Left lobe of liver (tissue), 2 donors: Measurements from ENCODE around the gene KIF3C. TPM values are rescaled to one million over a fixed set of nuclear protein-coding genes. Genes with fewer than 3 reads are reported as not detected.
"Not testable (repeated sequence)": the region's sequence is repeated elsewhere in the genome, so short reads cannot be mapped to it uniquely, and the experiment has no call there.

Experiments used
- ATAC-seq: fragments of 200-7000 bp; cut with Tn5 transposase; one replicate; pipeline ENCODE4 v1.9.1; 2020; ENCODE audit warnings: mild to moderate bottlenecking, moderate library complexity
- DNase-seq: peaks from one replicate; pipeline ENCODE4 v3.0.0-alpha.2; 2020; ENCODE audit warnings: low spot score
- total RNA-seq: library from RNA; stranded (reverse); gene quantifications from one replicate; pipeline ENCODE4 v1.2.1, GENCODE V29; 2021
- donor health status: DM: no; HTN: no; CAD: no; lungs with moderate emphysema.
- donor health status: DM: no; HTN: yes; CAD: no.

KIF3C gene
- total RNA-seq, 1 donor from 2014 or later = 0.86 TPM

DNA sequence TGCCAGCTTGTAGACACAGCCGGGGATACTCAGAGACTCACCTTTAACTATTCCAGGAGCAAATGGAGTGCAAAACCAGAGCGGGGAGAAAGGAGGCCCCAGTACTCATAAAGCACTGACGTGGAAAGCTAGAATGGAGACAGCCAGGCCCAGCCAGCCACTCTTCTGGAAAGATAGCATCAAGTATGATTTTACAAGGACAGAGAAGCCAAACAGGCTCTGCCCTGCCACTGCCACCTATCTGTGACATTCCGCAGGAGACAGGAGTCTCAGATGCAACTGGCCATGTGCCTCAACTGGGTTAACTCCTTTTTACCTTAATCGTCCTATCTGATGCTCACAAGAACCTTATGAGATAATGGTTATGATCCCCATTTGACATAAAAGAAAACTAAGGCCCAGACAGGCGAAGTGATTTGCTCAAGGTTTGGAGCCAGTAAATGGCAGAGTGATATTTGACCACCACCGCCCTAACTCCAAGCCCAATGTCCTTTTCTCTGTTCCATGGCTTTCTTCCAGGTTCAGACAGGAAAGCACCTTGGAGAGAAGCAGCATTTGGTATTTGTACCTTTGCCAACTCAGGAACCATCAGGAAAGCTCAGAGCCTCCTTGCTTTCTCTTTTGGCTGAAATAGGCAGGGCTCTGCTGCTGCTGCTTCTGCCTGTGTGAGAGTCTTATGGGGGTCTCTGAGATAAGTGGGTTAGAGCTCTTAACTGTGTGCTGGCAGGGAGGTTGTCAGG is 15.6 kb downstream of the KIF3C start:
- DNase-seq (no peak), ATAC-seq (no peak)

DNA sequence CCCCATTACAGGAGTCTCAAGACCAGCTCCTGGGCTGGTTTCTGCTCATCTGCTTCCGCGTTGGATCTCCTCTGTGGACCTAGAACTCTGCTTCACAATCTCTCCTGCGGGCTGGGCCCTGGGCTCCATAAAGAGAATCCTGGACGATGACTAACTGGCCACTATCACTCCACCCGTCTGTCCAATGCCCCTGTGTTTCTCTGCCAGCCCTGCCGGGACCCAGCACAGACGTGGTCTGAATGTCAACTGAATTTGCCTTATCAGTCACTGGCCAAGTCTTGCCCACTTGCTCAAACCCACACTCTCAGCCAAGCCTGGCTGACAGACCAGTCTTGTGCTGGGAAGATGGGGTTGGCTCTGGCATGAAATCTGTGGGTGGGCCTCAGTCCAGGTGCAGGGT is 17.4 kb downstream of the KIF3C start:
- DNase-seq (no peak), ATAC-seq (no peak)

DNA sequence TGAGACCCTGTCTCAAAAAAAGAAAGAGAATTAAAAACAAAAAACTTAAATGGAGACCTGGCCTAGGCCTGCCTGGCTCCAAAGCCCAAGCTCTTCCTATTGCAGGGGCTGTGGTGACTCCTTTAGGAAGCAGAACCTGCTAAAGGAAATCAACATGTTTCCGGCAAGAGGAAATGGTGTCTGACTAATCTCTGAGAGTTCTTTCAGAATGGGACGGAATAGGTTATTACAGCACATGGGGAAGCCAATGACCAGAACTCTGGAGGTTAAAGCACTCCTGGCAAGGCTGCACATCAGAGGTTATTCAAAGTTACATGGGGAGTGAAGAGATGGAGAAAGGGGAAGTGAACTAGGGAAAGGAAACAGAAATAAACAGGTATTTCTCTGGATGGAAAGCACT is 21.4 kb downstream of the KIF3C start:
- DNase-seq (no peak), ATAC-seq (peak; percentile 75)

DNA sequence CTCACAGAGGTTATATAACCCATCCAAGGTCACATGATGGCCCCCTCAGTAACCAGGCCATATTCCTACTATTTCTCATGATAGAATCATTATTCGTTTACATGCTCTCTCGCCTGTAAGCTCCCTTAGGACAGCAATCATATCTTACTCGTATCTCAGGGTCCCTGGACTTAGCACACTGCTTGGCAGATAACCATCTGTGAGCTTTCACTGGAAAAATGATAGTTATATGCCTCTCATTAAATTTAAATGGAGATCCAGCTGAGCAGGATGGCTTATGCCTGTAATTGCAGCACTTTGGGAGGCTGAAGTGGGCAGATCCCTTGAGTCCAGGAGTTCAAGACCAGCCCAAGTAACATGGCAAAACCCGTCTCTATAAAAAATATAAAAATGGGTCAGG is 21.9 kb downstream of the KIF3C start:
- no peak for DNase-seq
- ATAC-seq = no peak

DNA sequence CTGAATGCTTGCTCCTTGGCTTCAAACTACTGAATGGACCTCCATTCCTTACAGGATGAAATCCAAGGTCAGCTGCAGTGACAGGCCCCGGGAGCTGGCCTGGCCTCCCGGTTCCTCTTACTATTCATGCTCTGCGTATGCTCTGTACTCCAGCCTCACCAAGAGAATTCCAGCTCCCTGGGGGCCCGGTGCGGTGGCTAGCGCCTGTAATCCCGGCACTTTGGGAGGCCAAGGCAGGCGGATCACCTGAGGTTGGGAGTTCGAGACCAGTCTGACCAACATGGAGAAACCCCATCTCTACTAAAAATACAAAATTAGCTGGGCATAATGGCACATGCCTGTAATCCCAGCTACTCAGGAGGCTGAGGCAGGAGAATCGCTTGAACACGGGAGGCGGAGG is 23.7 kb downstream of the KIF3C start:
- not testable (repeated sequence) for ATAC-seq, DNase-seq

DNA sequence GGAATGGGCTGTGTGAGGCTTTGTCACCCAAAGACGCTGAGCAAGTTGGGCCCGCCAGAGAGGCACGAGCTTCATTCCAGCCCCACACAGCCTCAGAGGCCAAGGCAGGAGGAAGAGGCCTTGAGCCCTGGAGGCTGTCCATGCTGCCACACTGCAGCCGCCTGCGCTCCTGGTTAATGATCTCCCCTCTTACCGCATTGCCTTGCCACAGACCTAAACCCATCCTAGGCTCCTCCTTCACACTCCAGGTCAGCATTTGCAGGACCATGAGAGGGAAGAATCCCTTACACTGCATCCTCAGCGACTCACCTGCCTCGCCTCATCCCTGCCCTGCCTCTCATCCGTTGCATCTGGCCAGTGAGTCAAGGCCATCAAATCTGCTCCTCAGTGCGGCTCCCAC is 24.6 kb downstream of the KIF3C start:
- DNase-seq (no peak), ATAC-seq (no peak)

DNA sequence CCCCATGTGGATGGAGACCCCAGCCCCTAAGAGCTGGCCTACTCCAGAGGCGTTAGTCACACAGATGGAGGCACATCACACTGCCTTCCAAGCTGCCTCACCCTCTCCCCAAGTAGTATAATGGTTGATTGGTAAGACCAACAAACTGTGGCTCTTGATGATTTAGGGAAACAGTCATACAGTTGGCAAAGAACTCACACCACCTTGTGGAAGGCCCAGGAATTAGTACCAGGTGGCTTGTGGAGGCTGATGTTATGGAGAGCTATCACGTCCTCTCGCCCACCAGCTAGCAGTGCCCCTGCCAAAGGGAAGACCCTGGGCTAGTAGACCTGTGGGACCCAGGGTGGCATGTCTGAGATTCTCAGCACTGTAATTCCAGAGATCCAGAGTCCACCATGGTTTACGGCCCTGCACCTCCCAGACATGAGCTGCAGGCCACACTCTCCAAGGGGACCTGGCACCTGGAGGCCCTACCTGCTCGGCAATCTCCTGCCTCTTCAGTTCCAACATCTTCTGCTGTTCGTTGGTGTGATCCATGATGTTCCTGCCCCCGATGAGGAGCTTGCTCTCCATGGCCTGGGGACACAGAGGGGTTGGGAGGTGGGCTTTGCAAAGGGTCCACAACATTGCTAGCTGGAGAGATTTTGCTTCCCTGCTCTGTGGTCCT is 26.3 kb downstream of the KIF3C start:
- DNase-seq = no peak
- peak; percentile 9 for ATAC-seq

DNA sequence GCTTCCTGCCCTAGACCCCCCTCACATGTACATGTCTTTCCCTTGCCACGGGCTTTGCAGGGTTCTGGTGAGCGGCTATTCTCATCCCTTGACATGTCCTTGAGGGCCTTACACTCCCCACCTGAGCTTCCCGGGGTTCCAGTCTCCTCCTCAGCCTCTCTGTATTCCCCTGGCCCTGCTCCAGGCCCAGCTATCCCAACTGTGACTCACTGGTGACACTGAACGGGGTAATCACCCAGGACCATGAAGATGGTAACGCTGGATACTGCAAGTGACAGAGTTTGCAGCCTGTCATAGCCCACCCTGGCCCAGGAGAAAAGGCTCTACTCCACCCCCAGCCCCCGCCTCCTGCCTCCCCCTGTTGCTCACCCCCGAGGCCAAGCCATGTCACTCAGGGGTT is 27.3 kb downstream of the KIF3C start:
- DNase-seq (no peak), ATAC-seq (no peak)

DNA sequence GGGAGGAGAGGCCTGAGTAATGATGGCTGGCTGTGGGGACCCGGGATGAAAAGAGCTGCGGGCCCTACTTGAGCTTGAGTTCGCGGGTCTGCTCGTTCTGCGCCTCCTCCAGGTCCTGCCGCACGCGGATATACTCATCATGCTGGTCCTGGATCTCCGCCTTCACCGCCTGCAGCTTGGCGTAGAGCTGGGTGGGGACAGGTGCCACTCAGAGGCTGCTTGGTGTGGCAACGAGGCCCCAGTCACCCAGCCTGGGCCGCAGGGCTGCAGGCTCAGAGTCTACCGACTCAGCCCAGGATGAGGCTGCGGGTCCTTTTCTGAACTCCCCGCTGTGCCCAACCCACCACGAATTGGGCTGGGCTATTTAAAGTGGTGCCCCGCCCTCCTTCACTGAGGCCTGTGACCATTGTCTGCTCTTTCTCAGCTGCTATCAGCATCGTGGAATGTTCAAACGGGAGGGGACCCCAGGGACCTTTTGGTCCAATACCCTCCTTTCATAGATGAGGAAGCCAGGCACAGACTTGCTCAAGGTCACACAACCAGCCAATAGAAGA is 28.0 kb downstream of the KIF3C start:
- no peak for DNase-seq
- no peak for ATAC-seq

DNA sequence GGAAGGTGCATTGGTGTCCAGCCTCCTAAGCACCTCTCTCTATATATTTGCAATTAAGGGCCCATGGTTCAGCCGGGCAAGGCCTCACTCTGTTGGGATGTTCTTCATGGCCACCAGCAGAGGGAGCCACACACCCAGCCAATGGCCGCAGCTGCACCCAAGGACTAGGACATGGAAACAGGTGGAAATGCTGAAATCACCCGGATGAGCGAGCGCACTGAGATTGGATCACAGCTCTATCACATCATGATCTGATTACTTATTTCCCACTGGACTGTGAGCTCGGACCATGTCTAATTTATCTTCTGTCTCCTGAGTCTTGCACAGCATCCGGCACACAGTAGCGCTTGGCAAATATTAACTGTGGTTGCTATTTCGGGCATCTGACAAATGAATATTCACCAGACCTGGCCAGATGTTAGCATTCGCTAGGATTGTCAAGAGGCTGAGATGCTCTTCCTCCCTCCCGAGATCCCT is 31.2 kb downstream of the KIF3C start:
- peak; percentile 84 for DNase-seq
- ATAC-seq = peak; percentile 100

DNA sequence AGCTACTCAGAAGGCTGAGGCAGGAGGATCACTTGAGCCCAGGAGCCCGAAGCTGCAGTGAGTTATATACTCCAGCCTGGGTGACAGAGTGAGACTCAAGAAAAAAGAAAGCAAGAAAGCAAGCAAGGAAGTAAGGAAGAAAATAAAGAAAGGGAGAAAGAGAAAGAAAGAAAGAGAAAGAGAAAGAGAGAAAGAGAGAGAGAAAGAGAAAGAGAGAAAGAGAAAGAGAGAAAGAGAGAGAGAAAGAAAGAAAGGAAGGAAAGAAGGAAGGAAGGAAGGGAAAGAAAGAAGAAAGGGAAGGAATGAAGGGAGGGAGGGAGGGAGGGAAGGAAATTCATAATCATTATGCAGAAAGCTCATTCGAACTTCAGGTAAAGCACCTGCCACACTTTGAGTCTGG is 33.9 kb downstream of the KIF3C start:
- DNase-seq = no peak

DNA sequence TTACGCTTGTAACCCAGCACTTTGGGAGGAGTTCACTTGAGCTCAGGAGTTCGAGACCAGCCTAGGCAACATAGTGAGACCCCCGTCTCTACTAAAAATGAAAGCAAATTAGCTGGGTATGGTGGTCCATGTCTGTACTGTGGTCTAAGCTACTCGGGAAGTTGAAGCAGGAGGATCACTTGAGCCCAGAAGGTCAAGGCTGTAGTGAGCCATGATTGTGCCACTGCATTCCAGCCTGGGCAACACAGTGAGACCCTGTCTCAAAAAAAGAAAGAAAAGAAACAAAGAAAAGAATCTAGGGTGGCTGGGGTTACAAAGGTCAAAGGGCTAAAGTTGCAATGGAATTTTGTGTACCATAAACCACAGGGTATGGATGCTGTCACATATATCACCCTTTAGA is 41.3 kb downstream of the KIF3C start:
- ATAC-seq (no peak), DNase-seq (no peak)

More for the DNA sequence above, 33.9 kb downstream of the KIF3C start:
- ATAC-seq = no peak

DNA sequence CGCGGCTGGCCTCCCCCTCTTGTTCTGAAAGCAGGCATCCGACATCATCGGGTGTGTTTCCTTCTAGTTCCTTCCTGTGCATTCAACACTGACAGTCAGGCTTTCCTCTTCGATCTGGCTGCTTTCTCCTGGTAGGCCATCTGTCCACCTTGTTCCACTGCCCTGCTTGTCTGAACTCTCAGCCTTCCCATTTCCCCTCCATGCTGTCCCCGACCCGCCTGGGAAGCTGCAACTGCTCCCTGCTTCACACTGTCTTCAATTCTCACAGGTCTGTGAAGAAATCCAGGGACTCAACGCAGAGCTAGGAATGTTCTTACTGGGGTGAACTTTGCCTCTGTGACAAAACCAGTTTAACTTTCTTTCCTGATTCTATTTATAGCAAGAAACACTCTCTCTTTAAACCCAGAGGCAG is 43.0 kb downstream of the KIF3C start:
- ATAC-seq = peak; percentile 37
- DNase-seq = no peak

DNA sequence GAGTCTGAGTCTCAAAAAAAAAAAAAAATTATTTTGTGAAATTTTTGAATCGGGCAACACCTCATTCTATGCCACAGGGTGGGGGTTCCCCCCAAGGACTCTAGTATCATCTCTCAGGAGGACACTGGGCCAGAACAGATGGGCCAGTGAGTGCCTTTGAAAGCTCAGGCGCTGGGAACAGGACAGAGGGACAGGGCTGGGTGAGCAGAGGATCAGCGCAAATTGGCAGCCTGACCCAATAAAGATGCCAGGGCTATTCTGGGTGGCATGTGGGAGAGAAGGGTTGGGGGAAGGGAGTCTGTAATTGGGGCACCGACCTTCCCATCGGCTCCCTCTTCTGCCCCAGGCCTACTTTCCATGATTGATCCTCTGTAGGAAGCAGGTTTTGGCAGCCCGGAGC is 44.0 kb downstream of the KIF3C start:
- ATAC-seq (no peak), DNase-seq (no peak)

DNA sequence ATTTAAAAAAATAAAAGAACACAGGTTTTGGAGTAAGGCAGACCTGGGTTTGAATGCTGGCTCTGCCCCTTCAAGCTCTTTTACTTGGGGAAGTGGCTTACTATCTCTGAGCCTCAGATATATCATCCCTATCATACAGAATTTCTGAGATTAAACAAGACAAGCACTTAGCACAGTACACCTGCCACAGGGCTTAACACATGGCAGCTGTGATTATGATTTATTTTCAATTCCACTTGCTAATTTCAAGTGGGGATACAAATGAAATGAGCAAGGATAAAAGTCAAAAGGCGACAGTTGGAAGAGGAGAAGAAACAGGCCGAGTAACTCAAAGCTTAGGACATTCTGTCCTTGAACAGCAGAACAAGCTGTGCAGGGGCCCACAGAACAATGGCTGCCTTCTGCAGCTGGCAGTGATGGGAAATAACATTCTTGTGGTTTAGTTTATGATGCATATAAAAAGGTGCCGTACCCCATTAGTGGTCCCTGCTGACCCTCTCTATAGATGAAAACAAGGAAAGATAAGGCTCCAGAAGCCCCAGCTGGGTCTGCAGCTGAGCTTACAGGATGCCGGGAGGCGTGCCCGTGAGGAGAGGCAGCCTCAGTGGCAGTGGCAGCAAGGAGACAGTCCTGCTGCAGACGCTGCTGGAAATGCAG is 45.3 kb downstream of the KIF3C start:
- DNase-seq (no peak), ATAC-seq (no peak)

DNA sequence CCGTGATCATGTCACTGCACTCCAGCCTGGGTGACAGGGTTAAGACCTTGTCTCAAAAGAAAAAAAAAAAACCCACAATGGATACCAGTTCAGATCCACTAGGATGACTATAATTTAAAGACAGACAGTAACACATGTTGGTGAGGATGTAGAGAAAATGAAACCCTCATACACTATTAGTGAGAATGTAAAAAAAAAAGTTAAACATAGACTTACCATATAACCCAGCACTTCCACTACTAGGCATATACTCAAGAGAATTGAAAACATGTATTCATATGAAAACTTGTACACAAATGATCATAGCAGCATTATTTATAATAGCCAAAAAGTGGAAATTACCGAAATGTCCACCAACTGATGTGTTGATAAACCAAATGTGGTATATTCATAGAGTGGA is 48.7 kb downstream of the KIF3C start:
- ATAC-seq (no peak), DNase-seq (no peak)

DNA sequence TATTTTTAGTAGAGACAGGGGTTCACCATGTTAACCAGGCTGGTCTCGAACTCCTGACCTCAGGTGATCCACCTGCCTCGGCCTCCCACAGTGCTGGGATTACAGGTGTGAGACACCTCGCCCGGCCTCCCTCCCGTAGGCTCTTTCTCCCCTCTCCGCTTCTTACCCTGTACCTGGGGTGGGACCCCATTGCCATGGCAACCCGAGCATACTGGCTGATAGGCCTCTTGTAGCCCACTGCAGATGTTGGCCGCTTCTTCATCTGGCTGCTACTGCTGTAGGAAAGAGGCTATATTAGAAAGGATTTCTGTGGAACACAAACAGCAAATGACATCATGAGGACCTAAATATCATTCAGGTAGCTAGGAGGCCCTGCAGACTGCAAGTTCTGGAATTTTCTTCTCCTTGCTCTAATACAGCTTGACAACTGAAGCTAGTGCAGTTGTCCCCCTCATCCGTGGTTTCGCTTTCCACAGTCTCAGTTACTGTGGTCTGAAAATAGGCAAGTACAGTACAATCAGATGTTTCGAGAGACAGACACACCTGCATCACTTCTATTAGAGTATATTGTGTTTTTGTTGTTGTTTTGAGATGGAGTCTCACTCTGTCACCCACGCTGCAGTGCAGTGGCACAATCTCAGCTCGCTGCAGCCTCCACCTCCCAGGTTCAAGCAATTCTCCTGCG is 52.4 kb downstream of the KIF3C start:
- ATAC-seq (no peak), DNase-seq (no peak)

DNA sequence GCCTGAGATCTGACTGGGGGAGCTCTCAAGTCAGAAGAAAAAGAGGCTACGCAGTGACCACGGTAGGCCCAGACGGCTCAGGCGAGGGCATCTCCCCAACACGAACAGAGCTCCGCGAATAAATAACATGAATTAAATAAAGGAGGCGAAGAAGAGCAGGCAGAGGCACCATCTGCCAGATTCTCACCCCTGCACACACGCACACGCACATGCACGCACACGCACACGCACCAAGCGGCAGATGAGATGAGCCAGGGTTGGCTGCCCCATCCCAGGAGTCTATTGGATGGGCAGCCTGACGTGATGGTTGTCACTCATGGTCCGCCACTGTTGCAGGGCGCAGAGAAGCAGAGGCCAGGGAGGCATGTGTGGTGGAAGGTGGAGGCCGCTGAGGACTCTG is 53.6 kb downstream of the KIF3C start:
- ATAC-seq (no peak), DNase-seq (no peak)

DNA sequence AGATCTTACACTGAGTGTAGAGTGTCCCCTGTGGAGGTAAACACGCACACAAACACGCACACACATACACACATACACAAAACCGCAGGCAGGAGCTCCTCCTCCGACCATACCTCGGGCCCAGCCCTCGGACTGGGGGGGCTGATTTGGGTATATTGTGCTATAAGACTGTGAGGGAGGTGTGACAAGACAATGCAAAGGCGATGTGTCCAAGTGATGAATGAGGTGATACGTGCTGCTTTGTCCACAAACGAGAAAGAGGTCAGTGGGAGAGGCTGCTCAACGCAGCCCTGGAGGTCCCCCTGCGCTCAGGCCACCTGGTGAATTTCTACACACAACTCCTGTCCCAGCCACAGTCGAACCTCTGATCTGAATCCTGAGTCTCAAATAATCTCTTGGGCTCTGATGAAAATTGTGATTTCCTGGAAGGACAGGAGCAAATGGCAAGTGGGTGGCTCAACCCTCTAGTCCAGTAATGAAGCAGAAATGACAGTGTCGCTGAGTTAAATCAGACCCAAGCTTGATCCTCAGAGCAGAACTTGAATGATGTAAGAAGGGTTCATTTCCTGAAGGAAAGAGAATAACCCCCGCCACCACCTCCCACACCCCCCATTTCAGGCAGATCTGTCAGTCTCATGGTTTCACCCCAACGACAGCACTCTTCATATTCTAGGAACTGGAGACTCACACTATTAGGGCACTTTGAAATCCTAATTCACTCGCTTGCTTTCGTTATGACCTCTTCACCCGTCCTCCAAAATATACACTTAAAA is 55.1 kb downstream of the KIF3C start:
- DNase-seq (no peak), ATAC-seq (no peak)

DNA sequence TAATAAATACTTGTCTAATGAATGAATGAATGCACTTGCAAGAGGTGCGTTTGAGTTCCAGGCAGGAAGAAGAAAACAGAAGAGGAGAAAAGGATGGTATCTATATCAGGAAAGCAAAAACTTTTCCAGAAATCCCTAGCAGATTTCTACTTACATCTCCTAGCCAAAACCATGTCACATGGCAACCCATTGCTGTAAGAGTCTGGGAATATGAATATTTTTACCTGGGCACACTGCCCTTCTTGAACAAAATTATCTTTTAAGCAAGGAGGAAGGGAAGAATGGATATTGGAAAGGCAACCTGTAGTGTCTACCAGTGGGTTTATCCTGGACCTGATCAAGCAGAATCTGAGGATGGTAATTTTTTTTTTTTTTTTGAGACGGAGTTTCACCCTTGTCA is 59.8 kb downstream of the KIF3C start:
- no peak for DNase-seq
- ATAC-seq = no peak
